ENCODE data around the gene REPS2. TPM values are rescaled to one million over a fixed set of nuclear protein-coding genes. Genes with fewer than 3 reads are reported as not detected.

REPS2 gene
- total and polyA plus RNA-seq, 9 of the 15 experiments (the other 6 are each of a cell fraction or from before 2014, with no cell fraction given) = 0.01 to 0.07 (median 0.01) TPM; not detected in 3

DNA sequence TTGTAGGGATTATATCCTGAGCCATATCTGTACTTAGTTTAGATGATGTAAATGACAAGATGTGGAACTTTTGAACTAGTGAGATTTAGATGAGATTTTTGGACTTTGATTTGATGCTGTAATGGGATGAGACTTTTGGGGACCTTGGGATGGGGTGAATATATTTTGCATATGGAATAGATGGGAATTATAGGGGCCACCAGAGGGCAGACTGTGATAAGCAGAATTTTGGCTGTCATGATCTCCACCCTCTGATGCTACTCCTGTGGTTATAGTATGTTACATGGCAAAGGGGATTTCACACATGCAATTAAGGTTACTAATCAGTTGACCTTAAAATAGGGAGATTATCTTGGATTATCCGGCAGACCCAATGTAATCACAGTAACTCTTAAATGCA lies 214.5 kb downstream of the REPS2 start:
- no peak overlapping the region for H3K4me2 ChIP-seq (ENCODE audit: insufficient read depth, low read length)
- H3K4me1 ChIP-seq (replicated peaks in 1 of 2; ENCODE audit: control insufficient read depth in 2 of 2, insufficient read depth in 2 of 2, low read length in 2 of 2) = no peaks in the 10 kb centered on the region
- H3K79me2 ChIP-seq (ENCODE audit: control insufficient read depth, insufficient read depth, low read length) = no peaks in the 10 kb centered on the region
- ChIA-PET CTCF (ENCODE audit: low intra/inter-chr PET ratio) (no interaction called here), POLR2A (no interaction called here)
- H3K9ac ChIP-seq (ENCODE audit: insufficient read depth in 1 of 2, low read depth in 2 of 2, low read length in 2 of 2) = no peak overlapping the region
- H4K20me1 ChIP-seq (replicated peaks; ENCODE audit: control insufficient read depth, insufficient read depth, low read length) = no peaks in the 10 kb centered on the region
- no peaks in the 10 kb centered on the region for H3K36me3 ChIP-seq (ENCODE audit: control insufficient read depth, insufficient read depth, low read length)
- no peak for FAIRE-seq
- no TSS peak for BruUV-seq (replicated peaks)
- peak in 2 of 4 experiments; percentile 0 to 7 for DNase-seq (ENCODE audit: extremely low read depth in 1 of 4, low spot score in 3 of 4)
- no peak overlapping the region for H3K4me3 ChIP-seq
- no peaks in the 10 kb centered on the region for H3K9me3 ChIP-seq (replicated peaks; ENCODE audit: control insufficient read depth, insufficient read depth, low read depth, low read length)
- TF ChIP-seq, protein P1, sequence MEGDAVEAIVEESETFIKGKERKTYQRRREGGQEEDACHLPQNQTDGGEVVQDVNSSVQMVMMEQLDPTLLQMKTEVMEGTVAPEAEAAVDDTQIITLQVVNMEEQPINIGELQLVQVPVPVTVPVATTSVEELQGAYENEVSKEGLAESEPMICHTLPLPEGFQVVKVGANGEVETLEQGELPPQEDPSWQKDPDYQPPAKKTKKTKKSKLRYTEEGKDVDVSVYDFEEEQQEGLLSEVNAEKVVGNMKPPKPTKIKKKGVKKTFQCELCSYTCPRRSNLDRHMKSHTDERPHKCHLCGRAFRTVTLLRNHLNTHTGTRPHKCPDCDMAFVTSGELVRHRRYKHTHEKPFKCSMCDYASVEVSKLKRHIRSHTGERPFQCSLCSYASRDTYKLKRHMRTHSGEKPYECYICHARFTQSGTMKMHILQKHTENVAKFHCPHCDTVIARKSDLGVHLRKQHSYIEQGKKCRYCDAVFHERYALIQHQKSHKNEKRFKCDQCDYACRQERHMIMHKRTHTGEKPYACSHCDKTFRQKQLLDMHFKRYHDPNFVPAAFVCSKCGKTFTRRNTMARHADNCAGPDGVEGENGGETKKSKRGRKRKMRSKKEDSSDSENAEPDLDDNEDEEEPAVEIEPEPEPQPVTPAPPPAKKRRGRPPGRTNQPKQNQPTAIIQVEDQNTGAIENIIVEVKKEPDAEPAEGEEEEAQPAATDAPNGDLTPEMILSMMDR (IDR thresholded peaks at IDR 0.05 in 2 of 3, conservative IDR thresholded peaks at IDR 0.05 in 1 of 3; ENCODE audit: insufficient read depth in 2 of 3, low read depth in 1 of 3, low read length in 3 of 3) = peak in 2 of 3 experiments; percentile 24 to 38; a peak in 1 of 6 replicates
- TF ChIP-seq ZNF384 (IDR thresholded peaks at IDR 0.05; ENCODE audit: low read depth, low read length) = no peak
- no peaks in the 10 kb centered on the region for H3K9me1 ChIP-seq (ENCODE audit: control insufficient read depth, insufficient read depth, low read length)
- no peak overlapping the region for H2AFZ ChIP-seq (ENCODE audit: low read depth, low read length)
- no peak for ATAC-seq
- H3K27ac ChIP-seq (ENCODE audit: extremely low read depth, low read depth, low read length) = no peak overlapping the region
- in situ Hi-C loops (cut with MboI) = no loop called here
- no peaks in the 10 kb centered on the region for H3K27me3 ChIP-seq (ENCODE audit: control insufficient read depth in 2 of 2, insufficient read depth in 2 of 2, low read length in 2 of 2)
- 0% methylated on average over 1 of the region's 1 CpG for WGBS (ENCODE audit: insufficient coverage, low coverage, missing lambda C conversion rate)
- intact Hi-C loops (cut with micrococcal nuclease) = no loop called here

DNA sequence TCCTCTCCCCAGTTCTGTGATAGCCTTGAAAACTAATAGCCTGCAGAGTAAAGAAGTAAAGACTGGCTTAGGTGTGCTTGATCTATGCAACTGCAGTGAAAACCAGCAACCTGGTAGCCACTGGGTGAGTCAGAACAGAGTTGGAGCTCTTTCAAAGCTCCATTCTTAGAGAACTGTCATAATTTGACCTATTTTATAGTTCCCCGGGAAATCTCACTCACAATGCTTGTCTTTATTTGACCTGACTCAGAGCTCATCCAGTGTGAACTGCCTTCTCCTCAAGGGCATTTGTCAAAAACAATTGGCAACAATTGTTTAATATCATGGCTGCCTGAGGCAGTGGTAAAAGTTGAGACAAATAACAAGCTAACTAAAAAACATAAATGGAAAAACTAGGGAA lies 215.5 kb downstream of the REPS2 start:
- no peaks in the 10 kb centered on the region for H3K9me1 ChIP-seq (ENCODE audit: control insufficient read depth, insufficient read depth, low read length)
- BruUV-seq (replicated peaks) = no TSS peak
- no peak overlapping the region for H3K27ac ChIP-seq (ENCODE audit: extremely low read depth, low read depth, low read length)
- H3K4me1 ChIP-seq (replicated peaks in 1 of 2; ENCODE audit: control insufficient read depth in 2 of 2, insufficient read depth in 2 of 2, low read length in 2 of 2) = no peaks in the 10 kb centered on the region
- H3K9me3 ChIP-seq (replicated peaks; ENCODE audit: control insufficient read depth, insufficient read depth, low read depth, low read length) = no peaks in the 10 kb centered on the region
- FAIRE-seq (no peak), ATAC-seq (no peak), DNase-seq (ENCODE audit: extremely low read depth in 1 of 4, low spot score in 3 of 4) (no peak)
- intact Hi-C loops (cut with micrococcal nuclease) = no loop called here
- no peak overlapping the region for H3K9ac ChIP-seq (ENCODE audit: insufficient read depth in 1 of 2, low read depth in 2 of 2, low read length in 2 of 2)
- H4K20me1 ChIP-seq (replicated peaks; ENCODE audit: control insufficient read depth, insufficient read depth, low read length) = no peaks in the 10 kb centered on the region
- POLR2A ChIA-PET = interaction anchor here (0.8 kb wide), 1 partner anchor 305 kb away, joined by 3 read pairs; no protein-coding TSS in a partner anchor
- H3K36me3 ChIP-seq (ENCODE audit: control insufficient read depth, insufficient read depth, low read length) = no peaks in the 10 kb centered on the region
- in situ Hi-C loops (cut with MboI) = no loop called here
- H2AFZ ChIP-seq (ENCODE audit: low read depth, low read length) = no peak overlapping the region
- no peaks in the 10 kb centered on the region for H3K79me2 ChIP-seq (ENCODE audit: control insufficient read depth, insufficient read depth, low read length)
- CTCF ChIA-PET (ENCODE audit: low intra/inter-chr PET ratio) = no interaction called here
- H3K4me2 ChIP-seq (ENCODE audit: insufficient read depth, low read length) = no peak overlapping the region
- WGBS (ENCODE audit: insufficient coverage, low coverage, missing lambda C conversion rate) = 0% methylated on average over 1 of the region's 1 CpG
- no peaks in the 10 kb centered on the region for H3K27me3 ChIP-seq (ENCODE audit: control insufficient read depth in 2 of 2, insufficient read depth in 2 of 2, low read length in 2 of 2)
- no peak overlapping the region for H3K4me3 ChIP-seq
- TF ChIP-seq FOXA1 (IDR thresholded peaks at IDR 0.05; ENCODE audit: borderline replicate concordance) (no peak), CREBBP (IDR thresholded peaks at IDR 0.05; ENCODE audit: low read depth, low read length) (no peak), ZNF224 (CRISPR knock-in tag; IDR thresholded peaks at IDR 0.05) (no peak), ZEB2 (IDR thresholded peaks at IDR 0.05) (no peak), ATF7 (IDR thresholded peaks at IDR 0.05) (no peak)
- TF ChIP-seq, protein P2, sequence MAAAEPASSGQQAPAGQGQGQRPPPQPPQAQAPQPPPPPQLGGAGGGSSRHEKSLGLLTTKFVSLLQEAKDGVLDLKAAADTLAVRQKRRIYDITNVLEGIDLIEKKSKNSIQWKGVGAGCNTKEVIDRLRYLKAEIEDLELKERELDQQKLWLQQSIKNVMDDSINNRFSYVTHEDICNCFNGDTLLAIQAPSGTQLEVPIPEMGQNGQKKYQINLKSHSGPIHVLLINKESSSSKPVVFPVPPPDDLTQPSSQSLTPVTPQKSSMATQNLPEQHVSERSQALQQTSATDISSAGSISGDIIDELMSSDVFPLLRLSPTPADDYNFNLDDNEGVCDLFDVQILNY (CRISPR knock-in tag; IDR thresholded peaks at IDR 0.05) = no peak
- TF ChIP-seq, protein P3, sequence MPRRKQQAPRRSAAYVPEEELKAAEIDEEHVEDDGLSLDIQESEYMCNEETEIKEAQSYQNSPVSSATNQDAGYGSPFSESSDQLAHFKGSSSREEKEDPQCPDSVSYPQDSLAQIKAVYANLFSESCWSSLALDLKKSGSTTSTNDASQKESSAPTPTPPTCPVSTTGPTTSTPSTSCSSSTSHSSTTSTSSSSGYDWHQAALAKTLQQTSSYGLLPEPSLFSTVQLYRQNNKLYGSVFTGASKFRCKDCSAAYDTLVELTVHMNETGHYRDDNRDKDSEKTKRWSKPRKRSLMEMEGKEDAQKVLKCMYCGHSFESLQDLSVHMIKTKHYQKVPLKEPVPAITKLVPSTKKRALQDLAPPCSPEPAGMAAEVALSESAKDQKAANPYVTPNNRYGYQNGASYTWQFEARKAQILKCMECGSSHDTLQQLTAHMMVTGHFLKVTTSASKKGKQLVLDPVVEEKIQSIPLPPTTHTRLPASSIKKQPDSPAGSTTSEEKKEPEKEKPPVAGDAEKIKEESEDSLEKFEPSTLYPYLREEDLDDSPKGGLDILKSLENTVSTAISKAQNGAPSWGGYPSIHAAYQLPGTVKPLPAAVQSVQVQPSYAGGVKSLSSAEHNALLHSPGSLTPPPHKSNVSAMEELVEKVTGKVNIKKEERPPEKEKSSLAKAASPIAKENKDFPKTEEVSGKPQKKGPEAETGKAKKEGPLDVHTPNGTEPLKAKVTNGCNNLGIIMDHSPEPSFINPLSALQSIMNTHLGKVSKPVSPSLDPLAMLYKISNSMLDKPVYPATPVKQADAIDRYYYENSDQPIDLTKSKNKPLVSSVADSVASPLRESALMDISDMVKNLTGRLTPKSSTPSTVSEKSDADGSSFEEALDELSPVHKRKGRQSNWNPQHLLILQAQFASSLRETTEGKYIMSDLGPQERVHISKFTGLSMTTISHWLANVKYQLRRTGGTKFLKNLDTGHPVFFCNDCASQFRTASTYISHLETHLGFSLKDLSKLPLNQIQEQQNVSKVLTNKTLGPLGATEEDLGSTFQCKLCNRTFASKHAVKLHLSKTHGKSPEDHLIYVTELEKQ (CRISPR knock-in tag; IDR thresholded peaks at IDR 0.05) = no peak
